ENCODE data around the gene HAUS6.
"Not testable (repeated sequence)": the region's sequence is repeated elsewhere in the genome, so short reads cannot be mapped to it uniquely, and the experiment has no call there.

The HAUS6 gene

DNA sequence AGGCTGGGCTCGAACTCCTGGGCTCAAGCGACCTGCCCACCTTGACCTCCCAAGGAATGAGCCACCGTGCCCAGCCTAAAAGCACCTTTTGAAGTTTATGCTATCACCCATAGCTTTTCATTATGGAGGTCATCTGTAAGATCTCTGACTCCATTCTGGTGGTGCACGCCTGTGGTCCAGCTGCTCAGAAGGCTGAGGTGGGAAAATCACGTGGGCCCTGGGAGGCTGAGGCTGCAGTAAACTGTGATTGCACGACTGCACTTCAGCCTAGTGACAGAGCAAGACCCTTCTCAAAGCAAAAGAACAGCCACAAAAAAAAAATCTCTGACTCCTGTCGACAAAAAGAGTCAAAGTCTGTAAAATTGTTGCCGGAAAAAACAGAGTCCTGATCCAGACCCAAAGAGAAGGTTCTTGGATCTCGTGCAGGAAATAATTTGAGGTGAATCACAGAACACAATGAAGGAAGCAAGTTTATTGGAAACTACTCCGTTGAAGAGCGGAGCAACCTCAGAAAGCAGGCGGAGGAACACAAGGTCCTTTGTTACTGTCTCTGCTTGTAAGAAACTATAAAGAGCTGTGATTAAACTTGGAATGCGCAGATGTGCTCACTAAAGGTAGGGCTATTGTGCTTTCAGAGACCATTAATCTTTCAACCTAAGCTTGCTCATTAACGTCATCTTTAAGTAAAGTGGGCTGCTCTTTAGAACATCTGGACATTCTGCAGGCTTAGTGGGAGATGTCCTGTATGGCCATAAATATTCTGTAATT, 2.0 kb upstream of the HAUS6 start:
- DNase-seq (ENCODE audit: low read depth in 1 of 2, low spot score in 1 of 2): no peak
- no peaks in the 10 kb centered on the region for H3K27me3 ChIP-seq (ENCODE audit: insufficient read depth, poor library complexity, severe bottlenecking)
- no peak for TF ChIP-seq REST (IDR thresholded peaks at IDR 0.05; ENCODE audit: insufficient replicate concordance, low read depth)
- no peak for TF ChIP-seq POLR2AphosphoS5 (IDR thresholded peaks at IDR 0.05; ENCODE audit: low read depth)
- TF ChIP-seq, protein P1, sequence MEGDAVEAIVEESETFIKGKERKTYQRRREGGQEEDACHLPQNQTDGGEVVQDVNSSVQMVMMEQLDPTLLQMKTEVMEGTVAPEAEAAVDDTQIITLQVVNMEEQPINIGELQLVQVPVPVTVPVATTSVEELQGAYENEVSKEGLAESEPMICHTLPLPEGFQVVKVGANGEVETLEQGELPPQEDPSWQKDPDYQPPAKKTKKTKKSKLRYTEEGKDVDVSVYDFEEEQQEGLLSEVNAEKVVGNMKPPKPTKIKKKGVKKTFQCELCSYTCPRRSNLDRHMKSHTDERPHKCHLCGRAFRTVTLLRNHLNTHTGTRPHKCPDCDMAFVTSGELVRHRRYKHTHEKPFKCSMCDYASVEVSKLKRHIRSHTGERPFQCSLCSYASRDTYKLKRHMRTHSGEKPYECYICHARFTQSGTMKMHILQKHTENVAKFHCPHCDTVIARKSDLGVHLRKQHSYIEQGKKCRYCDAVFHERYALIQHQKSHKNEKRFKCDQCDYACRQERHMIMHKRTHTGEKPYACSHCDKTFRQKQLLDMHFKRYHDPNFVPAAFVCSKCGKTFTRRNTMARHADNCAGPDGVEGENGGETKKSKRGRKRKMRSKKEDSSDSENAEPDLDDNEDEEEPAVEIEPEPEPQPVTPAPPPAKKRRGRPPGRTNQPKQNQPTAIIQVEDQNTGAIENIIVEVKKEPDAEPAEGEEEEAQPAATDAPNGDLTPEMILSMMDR (IDR thresholded peaks at IDR 0.05; ENCODE audit: insufficient read depth, low read length): no peak
- no peak for TF ChIP-seq GABPA (IDR thresholded peaks at IDR 0.05; ENCODE audit: low read depth)
- no peak for TF ChIP-seq SPI1 (IDR thresholded peaks at IDR 0.05; ENCODE audit: borderline replicate concordance, low read depth)
- H3K4me3 ChIP-seq (replicated peaks; ENCODE audit: insufficient read depth, low read length): no peak overlapping the region
- no peak overlapping the region for H3K27ac ChIP-seq (replicated peaks)

GRCh38 chr9:19102181-19102630, 498 bp downstream of the HAUS6 start:
- TF ChIP-seq SPI1 (IDR thresholded peaks at IDR 0.05; ENCODE audit: borderline replicate concordance, low read depth) (no peak), POLR2AphosphoS5 (IDR thresholded peaks at IDR 0.05; ENCODE audit: low read depth) (no peak), GABPA (IDR thresholded peaks at IDR 0.05; ENCODE audit: low read depth) (no peak), REST (IDR thresholded peaks at IDR 0.05; ENCODE audit: insufficient replicate concordance, low read depth) (no peak)
- TF ChIP-seq, protein P1 (IDR thresholded peaks at IDR 0.05; ENCODE audit: insufficient read depth, low read length): no peak
- Histone ChIP-seq H3K27ac (replicated peaks) (peak overlapping the region; percentile 89), H3K27me3 (ENCODE audit: insufficient read depth, poor library complexity, severe bottlenecking) (no peaks in the 10 kb centered on the region), H3K4me3 (replicated peaks; ENCODE audit: insufficient read depth, low read length) (peak overlapping the region; percentile 62)
- peak; percentile 24 to 30 for DNase-seq (ENCODE audit: low read depth in 1 of 2, low spot score in 1 of 2)

DNA sequence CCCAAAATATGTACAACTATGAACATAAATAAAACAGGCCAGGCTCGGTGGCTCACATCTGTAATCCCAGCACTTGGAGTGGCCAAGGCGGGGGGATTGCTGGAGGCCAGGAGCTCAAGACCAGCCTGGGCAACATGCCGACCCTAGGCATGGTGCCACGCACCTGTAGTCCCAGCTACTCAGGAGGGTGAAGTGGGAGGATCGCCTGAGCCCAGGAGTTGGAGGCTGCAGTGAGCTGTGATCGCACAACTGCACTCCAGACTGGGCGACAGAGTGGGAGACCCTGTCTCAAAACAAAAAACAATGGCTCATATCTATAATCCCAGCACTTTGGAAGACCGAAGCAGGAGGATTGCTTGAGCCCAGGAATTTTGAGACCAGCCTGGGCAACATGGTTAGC, 1.5 kb downstream of the HAUS6 start:
- DNase-seq (ENCODE audit: low read depth in 1 of 2, low spot score in 1 of 2): no peak
- H3K4me3 ChIP-seq (replicated peaks; ENCODE audit: insufficient read depth, low read length): peak overlapping the region; percentile 62
- TF ChIP-seq GABPA (IDR thresholded peaks at IDR 0.05; ENCODE audit: low read depth): no peak
- H3K27ac ChIP-seq (replicated peaks): no peak overlapping the region; the same call in 1 of the 2 replicates
- H3K27me3 ChIP-seq (ENCODE audit: insufficient read depth, poor library complexity, severe bottlenecking): no peaks in the 10 kb centered on the region

GRCh38 chr9:19097431-19097830, 5.3 kb downstream of the HAUS6 start:
- not testable (repeated sequence) for H3K27me3 ChIP-seq (ENCODE audit: insufficient read depth, poor library complexity, severe bottlenecking); H3K4me3 ChIP-seq (replicated peaks; ENCODE audit: insufficient read depth, low read length); H3K27ac ChIP-seq (replicated peaks); DNase-seq (ENCODE audit: low read depth in 1 of 2, low spot score in 1 of 2)
